RKO (cell line): ENCODE data around the gene TMBIM4.
"Not testable (repeated sequence)": the region's sequence is repeated elsewhere in the genome, so short reads cannot be mapped to it uniquely, and the experiment has no call there.

ENCODE experiments used
- DNase-seq: peaks from one replicate; pipeline ENCODE4 v3.0.0-alpha.2; 2016; ENCODE audit warnings: low spot score

Gene TMBIM4

GRCh38 chr12:66184822-66185221 lies 15.0 kb upstream of the TMBIM4 start:
- DNase-seq: not testable (repeated sequence)

GRCh38 chr12:66182956-66183355 lies 13.2 kb upstream of the TMBIM4 start:
- no peak for DNase-seq

GRCh38 chr12:66176105-66176900 lies 6.5 kb upstream of the TMBIM4 start:
- DNase-seq: no peak

- not testable (repeated sequence) for DNase-seq
Measured at GRCh38 chr12:66174391-66175325, 4.9 kb upstream of the TMBIM4 start.

GRCh38 chr12:66170606-66171005 lies 810 bp upstream of the TMBIM4 start:
- no peak for DNase-seq

GRCh38 chr12:66168410-66168809 lies 1.4 kb downstream of the TMBIM4 start:
- peak; percentile 83 for DNase-seq

- no peak for DNase-seq
Measured at GRCh38 chr12:66166561-66166960, 3.2 kb downstream of the TMBIM4 start.

- DNase-seq: no peak
Measured at GRCh38 chr12:66165141-66165540, 4.7 kb downstream of the TMBIM4 start.

- no peak for DNase-seq
Measured at GRCh38 chr12:66164349-66164821, 5.4 kb downstream of the TMBIM4 start.

GRCh38 chr12:66163289-66163688 lies 6.5 kb downstream of the TMBIM4 start:
- DNase-seq: no peak

GRCh38 chr12:66162701-66163100 lies 7.1 kb downstream of the TMBIM4 start:
- no peak for DNase-seq

- DNase-seq: no peak
Measured at GRCh38 chr12:66160704-66161103, 9.1 kb downstream of the TMBIM4 start.

- no peak for DNase-seq
Measured at GRCh38 chr12:66159123-66159522, 10.7 kb downstream of the TMBIM4 start.

GRCh38 chr12:66156654-66157053 lies 13.1 kb downstream of the TMBIM4 start:
- no peak for DNase-seq

- DNase-seq: no peak
Measured at GRCh38 chr12:66154776-66155175, 15.0 kb downstream of the TMBIM4 start.

- no peak for DNase-seq
Measured at GRCh38 chr12:66152732-66153131, 17.1 kb downstream of the TMBIM4 start.

- DNase-seq: peak; percentile 57
Measured at GRCh38 chr12:66149702-66150398, 19.9 kb downstream of the TMBIM4 start.

- DNase-seq: peak; percentile 86
Measured at GRCh38 chr12:66144791-66145754, 24.7 kb downstream of the TMBIM4 start.

GRCh38 chr12:66143868-66144267 lies 25.9 kb downstream of the TMBIM4 start:
- DNase-seq: no peak

GRCh38 chr12:66142826-66143225 lies 27.0 kb downstream of the TMBIM4 start:
- DNase-seq: no peak

GRCh38 chr12:66141299-66141698 lies 28.5 kb downstream of the TMBIM4 start:
- DNase-seq: no peak
